ENCODE results near the gene TAF1D.
"Not testable (repeated sequence)": the region's sequence is repeated elsewhere in the genome, so short reads cannot be mapped to it uniquely, and the experiment has no call there.

Gene TAF1D

DNA sequence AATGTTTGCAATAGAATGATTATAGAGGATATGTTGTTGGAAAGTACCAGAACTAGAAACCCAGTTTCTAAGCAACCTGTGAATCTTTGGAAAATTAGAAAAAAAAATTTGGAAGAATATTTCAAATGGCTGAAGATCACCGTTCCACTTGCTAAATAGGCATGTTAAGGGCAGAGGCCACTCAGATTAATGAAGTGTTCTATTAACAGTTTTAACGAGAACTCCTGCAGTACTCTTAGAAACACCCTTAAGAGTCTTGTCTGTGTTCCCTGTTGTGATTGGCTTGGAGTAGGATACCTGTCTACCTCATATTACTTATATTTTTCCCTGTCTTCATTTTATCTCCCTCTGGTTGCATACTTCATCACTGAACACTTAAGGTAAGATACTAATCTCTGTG is 4.8 kb upstream of the TAF1D start:
- DNase-seq (ENCODE audit: low read depth), result no peak

DNA sequence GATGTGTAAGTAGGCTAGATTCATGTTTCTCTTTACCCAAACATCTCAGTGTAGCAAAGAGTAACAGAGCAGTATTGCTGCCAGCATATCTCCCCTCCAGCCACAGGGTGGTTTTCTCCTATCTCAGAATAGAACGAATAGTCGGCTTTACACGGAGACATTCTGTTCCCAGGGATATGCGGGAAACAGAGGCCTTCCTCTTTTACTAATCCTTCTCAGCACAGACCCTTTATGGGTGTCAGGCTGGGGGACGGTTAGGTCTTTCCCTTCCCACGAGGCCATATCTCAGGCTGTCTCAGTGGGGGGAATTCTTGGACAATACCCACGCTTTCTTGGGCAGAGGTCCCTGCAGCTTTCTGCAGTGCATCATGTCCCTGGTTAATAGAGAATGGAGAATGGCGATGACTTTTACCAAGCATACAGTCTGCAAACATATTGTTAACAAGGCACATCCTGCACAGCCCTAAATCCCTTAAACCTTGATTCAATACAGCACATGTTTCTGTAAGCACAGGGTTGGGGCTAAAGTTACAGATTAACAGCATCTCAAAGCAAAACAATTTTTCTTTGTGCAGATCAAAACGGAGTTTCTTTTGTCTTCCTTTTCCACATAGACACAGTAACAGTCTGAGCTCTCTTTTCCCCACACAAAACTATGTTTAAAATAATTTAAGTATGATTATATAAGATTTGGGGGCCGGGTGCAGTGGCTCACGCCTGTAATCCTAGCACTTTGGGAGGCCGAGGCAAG is 3.9 kb upstream of the TAF1D start:
- DNase-seq (ENCODE audit: low read depth), result not testable (repeated sequence)

DNA sequence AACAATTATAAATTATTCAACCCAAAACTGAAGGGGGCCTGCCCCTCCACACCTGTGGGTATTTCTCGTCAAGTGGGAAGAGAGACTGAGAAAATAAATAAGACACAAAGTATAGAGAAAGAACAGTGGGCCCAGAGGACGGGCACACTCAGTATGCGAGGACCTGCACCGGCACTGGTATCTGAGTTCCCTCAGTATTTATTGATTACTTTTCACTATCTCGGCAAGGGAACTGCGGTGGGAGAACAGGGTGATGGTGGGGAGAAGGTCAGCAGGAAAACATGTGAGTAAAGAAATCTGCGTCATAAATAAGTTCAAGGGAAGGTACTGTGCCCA is 3.3 kb upstream of the TAF1D start:
- no peak for DNase-seq (ENCODE audit: low read depth)

DNA sequence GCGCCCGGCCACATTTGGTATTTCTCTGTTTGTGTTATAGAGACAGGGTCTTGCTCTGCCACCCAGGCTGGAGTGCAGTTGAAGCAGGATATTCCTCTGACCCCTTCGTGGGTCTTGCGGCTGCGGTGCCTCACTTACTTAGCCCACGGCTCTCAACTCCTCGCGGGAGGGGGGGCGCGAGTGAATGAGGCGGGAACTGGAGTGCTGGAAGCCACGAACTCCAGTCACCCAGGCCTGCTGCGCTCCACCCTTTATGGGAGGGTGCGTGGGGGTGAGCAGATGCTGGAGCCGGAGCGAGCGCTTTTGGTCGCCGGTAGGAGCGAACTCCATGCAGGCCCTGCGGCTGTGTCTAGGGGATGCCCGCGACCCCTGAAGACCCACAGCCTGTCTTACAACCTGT is 2.0 kb upstream of the TAF1D start:
- DNase-seq (ENCODE audit: low read depth), result no peak

DNA sequence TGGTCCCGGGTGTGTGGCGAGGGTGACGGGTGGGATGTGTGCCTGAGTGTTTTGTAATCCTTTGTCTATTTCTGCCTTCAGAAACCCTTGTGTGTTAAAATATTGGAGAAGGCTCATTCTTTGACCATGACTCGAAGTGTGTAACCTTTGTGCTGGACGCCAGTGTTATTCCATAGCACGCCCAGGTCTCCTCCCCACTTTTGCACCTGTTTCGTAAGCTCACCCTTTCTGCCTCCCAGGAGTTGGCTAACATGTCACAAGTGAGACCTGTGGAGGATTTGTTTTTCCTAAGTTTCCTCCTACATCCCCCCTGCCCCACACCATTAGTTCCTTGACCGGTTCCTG is 559 bp upstream of the TAF1D start:
- no peak for DNase-seq (ENCODE audit: low read depth)

DNA sequence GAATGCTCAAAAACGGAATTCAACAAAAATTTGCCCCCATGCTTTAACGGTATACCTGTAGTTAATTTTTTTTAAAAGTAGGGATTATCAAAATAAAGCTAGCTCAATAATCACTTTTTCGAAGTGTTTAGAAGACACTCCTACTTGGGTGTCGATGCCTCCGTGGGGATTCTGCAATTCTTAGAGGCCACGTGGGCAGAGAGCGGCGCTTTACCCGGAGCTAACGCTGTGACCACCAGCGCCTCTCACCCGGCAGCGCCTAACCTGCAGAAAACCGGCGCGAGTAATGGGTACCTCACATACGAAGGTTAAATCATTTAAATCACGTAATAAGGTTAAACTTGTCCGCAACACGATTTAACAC is 583 bp downstream of the TAF1D start:
- peak; percentile 23 for DNase-seq (ENCODE audit: low read depth)

DNA sequence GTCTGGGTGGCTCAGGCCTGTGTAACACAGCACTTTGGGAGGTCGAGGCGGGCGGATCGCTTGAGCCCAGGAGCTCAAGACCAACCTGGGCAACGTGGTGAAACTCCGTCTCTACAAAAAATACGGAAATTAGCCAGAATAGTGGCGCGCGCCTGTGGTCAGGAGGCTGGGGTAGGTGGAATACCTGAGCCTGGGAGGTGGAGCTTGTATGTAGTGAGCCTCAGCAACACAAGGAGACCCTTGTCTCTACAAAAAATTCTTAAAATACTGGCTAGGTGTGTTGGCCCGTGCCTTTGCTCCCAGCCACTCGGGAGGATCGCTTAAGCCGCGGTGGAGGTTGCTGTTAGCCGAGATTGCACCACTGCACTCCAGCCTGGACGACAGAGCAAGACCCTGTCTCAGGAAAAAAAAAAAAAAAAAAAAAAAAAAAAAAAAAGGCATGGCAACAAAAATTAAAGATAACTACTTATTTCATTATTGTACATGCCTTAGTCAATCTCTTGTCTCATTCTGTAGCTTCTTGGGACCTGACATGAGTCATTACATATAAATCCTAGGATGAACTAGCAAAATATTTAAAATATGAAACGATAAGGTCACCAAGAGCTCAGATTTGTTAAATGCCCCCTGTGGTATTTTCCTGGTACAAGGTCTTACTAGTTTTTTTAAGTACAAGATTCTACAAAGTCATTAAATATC is 1.1 kb downstream of the TAF1D start:
- peak; percentile 27 for DNase-seq (ENCODE audit: low read depth)

DNA sequence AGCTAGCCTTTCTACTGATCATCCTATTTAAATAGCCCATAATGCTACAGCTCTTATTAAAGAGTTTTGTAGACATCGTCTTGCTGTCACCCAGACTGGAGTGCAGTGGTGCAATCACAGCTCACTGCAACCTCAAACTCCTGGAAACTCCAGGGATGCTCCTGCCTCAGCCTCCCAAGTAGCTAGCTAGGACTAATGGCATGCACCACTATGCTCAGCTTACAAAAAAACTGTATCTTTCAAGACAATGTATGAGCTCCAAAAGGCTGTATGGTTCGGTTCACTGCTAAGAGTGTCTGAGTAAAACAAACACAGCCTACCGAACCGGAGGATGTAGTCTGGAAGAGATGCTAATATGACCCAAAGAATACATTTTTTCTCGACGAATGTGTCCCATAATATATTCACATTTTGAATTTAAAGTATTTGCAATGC is 2.6 kb downstream of the TAF1D start:
- DNase-seq (ENCODE audit: low read depth), result no peak

DNA sequence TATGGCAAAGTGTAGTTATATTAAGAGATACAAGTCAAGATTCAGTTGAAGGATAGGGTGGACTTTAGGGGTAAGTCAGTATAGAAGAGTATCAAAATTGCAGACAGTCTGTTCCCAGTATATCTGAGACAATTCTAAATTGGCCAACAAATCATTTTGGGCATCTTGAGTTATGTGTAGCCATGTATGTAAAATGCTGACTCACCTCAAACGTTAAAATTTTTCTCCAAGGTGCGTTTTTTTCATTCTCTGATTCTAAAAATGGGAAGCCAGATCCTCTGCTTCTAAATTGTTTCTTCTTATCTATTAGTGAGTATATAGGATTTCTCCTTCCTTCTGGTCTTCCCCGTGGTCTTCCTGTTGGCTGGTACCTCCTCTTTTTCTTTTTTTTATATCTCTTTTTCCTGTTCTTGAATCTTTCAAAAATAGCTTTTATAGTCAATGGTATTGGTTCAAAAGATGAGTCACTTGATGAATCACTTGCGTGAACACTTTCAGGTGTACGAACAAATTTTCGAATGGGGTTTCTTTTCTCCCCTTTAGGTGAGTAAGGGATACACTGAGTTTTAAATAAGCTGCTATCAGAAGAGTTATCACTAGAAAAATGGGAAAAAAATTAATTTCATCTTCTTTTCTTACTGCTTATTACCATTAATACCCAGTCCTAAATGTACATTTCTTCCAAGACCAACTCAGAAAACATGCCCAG is 3.2 kb downstream of the TAF1D start:
- no peak for DNase-seq (ENCODE audit: low read depth)

DNA sequence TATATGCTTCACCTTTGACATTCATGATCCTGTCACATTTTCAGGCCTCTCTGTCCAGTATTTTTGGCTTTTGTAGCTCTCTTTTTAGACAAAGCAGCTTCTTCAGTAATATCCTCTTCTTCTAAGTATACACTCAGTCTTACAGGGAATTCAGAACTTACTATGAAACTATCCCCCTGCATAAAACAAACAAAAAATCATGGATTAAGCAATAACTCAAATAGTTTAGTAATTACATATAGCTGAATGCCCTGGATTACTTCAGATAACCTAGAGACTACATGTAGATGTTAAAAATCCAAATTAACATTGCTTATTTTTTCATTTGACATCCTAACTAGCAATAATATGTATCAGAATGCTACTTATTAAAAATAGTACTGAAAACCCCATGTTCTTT is 5.2 kb downstream of the TAF1D start:
- DNase-seq (ENCODE audit: low read depth), result no peak

DNA sequence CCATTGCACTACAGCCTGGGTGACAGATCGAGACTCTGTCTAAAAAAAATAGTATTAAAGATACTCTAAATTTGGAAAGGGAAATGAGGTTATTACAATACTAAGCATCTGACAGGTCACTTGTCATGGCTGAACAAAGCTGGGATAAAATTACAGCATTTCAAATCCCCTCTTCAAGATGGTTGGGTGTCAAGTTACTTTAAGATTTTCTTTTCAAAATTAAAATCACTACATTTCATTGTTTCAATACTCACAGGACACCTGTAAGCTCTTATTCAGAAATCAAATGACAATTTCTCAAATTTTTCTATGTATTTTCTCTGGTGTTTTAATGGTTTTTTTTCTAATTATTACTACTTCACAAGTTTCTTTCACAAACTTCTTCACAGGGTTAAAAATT is 5.7 kb downstream of the TAF1D start:
- DNase-seq (ENCODE audit: low read depth), result no peak

DNA sequence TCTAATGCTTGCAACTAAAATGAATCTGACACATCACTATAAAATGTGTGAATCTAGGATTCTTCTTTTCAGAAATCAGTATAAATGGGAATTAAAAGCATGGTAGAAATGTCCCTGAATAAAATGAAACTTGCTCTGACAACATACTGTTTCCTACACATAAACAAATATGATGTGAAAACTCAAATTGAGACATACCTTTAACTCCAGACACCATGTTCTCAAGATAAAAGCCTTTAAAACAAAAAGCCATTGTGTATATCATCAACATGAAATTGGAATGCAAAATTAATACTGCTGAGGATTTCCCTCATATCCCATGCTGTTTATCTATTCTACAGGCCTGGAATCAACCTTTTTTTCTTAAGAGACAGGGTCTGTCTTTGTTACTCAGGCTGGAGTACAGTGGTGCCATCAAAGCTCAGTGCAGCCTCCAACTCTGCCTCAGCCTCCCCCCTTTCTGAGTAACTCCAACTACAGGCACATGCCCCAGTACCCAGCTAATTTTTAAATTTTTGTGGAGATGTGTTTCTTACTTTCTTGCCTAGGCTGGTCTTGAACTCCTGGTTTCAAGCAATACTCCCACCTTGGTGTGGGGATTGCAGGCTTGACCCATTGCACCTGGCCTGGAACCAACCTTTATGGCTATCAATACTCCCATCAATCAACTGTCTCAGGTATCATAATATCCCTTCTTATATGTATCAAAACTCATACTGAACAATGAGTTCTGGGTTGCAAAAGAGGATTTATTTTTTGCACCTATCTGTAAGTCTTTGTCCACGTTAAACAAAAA is 6.7 kb downstream of the TAF1D start:
- no peak for DNase-seq (ENCODE audit: low read depth)

DNA sequence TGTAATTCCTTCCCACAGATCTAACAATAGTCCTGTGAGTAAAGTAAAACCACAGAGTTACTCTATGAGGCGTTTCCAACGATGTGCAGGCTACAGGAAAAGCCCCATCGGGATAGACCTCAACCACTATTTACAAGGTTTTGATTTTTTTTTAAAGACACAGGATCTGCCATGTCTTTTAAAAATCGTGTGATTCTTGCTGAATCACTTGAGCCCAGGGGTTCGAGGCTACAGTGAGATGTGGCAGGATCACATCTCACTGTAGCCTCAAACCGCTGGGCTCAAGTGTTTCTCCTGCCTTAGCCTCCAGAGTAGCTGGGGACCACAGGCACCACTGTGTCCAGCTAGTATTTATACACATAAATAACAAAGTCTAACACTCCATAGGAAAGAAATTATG is 7.8 kb downstream of the TAF1D start:
- DNase-seq (ENCODE audit: low read depth), result no peak

DNA sequence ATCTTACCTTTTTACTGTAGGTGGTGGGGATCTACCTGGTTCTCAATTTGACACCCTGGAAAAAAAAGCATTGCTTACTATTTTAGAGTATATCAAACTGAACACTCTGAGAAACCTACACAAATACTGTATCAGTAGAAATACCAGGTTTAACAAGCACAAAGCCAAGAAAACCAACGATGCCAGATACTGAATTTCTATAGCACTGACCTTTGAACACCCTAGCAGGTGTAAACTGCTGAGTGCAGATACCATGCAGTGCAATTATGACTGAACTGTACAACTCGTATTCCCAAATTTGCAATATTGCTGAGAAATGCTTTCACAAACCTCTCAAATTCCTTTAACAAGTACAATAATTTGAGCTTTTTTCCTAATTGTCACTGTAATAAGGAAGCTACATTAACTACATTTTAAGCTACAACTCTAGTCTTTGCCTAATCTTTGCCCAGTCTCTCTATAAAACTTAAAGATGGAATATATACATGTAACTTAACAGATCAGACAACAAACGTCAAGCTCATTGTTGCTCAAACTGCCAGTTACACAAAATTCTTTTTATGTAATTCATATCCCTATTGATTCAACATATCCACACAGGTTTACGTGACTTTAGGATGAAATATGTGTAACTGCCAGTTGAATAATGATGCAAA is 8.9 kb downstream of the TAF1D start:
- no peak for DNase-seq (ENCODE audit: low read depth)

DNA sequence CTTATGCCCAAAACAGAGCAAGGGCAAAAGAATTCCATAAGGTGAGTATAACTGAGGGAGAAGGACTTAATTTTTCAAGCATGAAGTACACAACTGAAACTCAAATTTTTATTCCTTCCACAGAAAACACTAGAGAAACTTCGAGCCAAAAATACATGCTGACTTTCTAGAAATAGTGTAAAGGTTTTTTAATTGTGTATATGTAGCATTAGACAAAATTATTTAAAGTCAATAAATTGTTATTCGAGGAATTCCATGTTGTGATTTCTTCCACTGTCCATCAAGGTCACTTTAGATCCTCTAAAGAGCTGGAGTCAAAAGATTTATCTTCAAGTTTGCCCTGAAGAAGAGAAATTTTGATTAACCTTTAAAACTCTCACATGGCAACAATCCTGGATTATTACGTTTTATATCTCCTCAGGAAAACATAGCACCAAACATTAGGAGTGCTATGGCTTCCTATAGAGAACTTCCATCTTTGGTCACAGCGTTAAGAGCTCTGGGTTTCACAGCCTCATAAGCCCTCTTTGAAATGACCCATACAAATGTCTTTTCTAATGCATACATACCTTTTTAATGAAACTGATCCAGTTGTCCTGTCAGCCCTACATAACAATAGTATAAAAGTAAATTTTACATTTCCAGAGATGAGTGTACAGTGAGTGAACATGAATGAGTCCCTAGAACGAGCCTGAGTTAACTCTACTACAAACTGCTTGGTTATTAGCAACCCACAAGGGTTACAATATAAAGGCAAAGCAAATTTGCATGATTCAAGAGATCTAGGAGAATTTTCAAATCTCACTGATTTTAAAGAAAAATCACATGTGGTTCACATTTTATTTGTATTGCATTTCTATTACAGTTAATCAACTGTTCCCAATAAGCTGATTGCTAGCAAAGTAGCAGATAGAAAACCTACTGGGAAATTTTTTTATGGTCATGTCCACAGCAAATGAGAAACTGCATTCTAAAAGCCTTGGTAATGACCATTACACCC is 10.9 kb downstream of the TAF1D start:
- no peak for DNase-seq (ENCODE audit: low read depth)

DNA sequence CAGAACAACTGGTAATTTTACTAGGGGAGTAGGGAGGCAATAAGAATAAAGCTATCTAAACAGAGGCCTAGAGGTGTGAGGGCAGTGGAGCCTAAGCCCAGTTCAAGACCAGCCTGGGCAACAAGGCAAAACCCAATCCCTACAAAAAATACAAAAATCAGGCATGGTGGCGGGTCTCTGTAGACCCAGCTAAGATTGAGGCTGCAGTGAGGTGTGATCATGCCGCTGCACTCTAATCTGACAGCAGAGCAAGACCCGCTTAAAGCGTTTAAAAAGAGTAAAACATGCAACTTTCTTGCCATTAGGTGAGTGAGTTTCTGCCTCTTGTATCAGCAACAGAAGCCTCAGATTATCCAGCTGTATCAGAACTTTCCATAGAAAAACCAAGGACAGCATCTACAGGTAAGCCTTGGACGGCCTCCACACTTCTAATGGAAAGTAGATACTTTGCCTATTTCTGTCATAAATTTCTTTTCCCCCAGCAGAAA is 12.1 kb downstream of the TAF1D start:
- DNase-seq (ENCODE audit: low read depth), result no peak

DNA sequence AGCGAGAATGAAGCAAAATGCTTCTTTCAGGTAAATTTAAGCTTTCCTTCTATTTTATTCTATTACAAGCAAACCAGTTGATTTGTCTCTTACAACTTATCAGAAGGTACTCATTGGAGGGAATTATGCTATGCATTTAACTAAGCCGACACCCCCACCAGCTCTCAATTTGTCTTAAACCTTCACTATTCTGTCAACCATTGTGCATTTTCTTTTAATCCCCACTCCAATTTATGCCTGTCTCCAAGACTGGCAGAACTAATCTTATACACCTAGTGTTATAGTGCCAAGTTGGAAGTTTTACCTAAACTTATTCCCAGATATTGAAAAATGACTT is 12.5 kb downstream of the TAF1D start:
- DNase-seq (ENCODE audit: low read depth), result no peak

DNA sequence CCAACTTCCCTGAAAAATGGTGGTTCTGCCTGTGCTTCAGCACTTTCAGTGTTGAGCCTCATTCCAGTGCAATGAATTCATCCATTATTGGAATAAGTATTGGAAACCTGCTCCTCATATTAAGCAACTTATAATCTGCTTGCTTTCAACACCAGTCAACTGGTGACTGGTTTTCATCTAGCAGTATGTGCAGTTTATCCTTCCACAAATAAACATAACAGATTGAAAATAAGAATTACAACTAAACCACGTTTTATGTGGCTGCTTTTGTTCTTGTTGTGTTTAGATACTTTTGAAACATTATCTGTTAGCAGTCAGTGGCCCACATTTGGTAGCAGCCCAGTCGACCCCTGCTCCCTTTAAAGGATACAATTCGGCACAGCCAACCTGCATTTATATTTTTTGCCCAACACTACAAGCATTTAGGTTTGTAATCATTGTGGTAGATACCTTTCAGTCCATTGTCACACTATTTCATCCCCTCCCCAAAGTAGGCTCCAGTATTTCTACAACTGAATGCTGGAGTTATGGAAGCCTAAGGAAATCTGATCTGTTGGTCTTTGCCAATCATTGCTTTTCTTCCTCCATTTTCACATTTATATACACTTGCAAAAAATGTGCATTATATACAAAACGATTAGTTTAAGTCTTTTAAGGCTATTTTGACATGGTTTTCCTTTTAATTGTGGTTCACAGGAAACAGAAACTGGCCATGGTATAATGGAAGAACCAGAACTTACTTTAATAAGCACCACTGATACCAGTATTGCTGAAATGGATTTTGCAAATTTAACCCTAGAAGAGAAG is 13.1 kb downstream of the TAF1D start:
- DNase-seq (ENCODE audit: low read depth), result no peak

DNA sequence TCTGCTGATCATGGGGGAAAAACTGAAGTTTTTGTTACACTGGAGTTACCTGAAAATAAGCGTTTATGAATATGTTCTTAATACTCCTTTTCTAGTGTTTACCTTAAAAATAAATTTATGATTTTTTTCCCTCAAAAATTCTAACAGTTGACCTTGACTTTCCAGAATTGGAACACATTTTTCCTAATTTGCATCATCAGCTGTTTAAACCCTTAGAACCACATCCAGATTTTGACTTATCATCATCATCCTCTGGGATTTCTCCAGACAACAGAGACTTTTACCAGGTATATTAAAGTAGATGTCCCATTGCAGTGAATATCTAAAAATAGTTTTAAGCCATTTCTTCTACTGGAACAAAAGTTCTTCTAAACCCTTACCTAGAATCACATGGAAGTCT is 17.2 kb downstream of the TAF1D start:
- DNase-seq (ENCODE audit: low read depth), result no peak

DNA sequence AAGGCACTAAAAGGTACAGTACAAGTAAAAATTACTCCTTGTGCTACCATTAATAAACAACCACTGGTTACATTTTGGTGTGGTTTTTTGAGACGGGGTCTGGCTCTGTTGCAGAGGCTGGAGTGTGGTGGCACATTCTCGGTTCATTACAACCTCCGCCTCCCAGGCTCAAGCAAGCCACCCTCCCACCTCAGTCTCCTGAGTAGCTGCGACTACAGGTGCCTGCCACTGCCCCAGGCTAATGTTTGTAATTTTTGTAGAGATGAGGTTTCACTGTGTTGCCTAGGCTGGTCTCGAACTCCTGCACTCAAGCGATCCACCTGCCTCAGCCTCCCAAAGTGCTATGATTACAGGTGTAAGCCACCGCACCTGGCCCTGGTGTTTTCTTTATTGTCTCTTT is 20.8 kb downstream of the TAF1D start:
- DNase-seq (ENCODE audit: low read depth), result no peak
